SK-N-SH treated with all-trans-retinoic acid at 6 μM for 48 hours (cell line): ENCODE results near the gene IGFBP3.

ENCODE experiments used
- ATAC-seq: fragments of 200-7000 bp; cut with Tn5 transposase; 3 replicates; pipeline ENCODE4 v1.9.1; 2020; ENCODE audit warnings: mild to moderate bottlenecking, moderate library complexity
- ARNTL ChIP-seq: fragments of 450-650 bp; formaldehyde crosslinking; IDR thresholded peaks from 2 replicates; pipeline ENCODE4 v1.5.0; 2020; ENCODE audit warnings: low read depth, mild to moderate bottlenecking, moderate library complexity, borderline replicate concordance
- CSDC2 ChIP-seq: fragments of 250-450 bp; sonication (Bioruptor Pico); IDR thresholded peaks from 2 replicates; pipeline ENCODE4 v1.5.0; 2020; ENCODE audit warnings: mild to moderate bottlenecking, moderate library complexity
- ESRRG ChIP-seq: fragments of 250-450 bp; sonication (Bioruptor Pico); IDR thresholded peaks from 2 replicates; pipeline ENCODE4 v1.6.1; 2021; ENCODE audit warnings: mild to moderate bottlenecking
- GLIS3 ChIP-seq: fragments of 250-450 bp; sonication (Bioruptor Pico); IDR thresholded peaks from 2 replicates; pipeline ENCODE4 v1.5.0; 2020; ENCODE audit warnings: mild to moderate bottlenecking, moderate library complexity
- ISL1 ChIP-seq: fragments of 250-450 bp; sonication (Bioruptor Pico); IDR thresholded peaks from 2 replicates; pipeline ENCODE4 v2.1.2; 2022; ENCODE audit warnings: mild to moderate bottlenecking, moderate library complexity
- OSR1 ChIP-seq: fragments of 250-450 bp; sonication (Bioruptor Pico); IDR thresholded peaks from 2 replicates; pipeline ENCODE4 v1.8.0; 2022; ENCODE audit warnings: moderate library complexity, mild to moderate bottlenecking, inconsistent platforms
- PPARA ChIP-seq: fragments of 250-450 bp; sonication (Bioruptor Pico); IDR thresholded peaks from 2 replicates; pipeline ENCODE4 v1.5.0; 2020; ENCODE audit warnings: mild to moderate bottlenecking, borderline replicate concordance
- RARB ChIP-seq: fragments of 250-450 bp; sonication (Bioruptor Pico); IDR thresholded peaks from 2 replicates; pipeline ENCODE4 v1.8.0; 2021; ENCODE audit warnings: mild to moderate bottlenecking, moderate library complexity
- SNAI2 ChIP-seq: fragments of 250-450 bp; sonication (Bioruptor Pico); IDR thresholded peaks from 2 replicates; pipeline ENCODE4 v1.5.0; 2020; ENCODE audit warnings: mild to moderate bottlenecking, moderate library complexity
- TCF4 ChIP-seq: fragments of 250-450 bp; sonication (Bioruptor Pico); IDR thresholded peaks from 2 replicates; pipeline ENCODE4 v1.8.0; 2021; ENCODE audit warnings: mild to moderate bottlenecking, moderate library complexity, borderline replicate concordance
- TOX ChIP-seq: fragments of 250-450 bp; sonication (Bioruptor Pico); IDR thresholded peaks from 2 replicates; pipeline ENCODE4 v1.8.0; 2021; ENCODE audit warnings: mild to moderate bottlenecking, moderate library complexity, borderline replicate concordance
- ZC3H10 ChIP-seq: fragments of 250-450 bp; sonication (Bioruptor Pico); IDR thresholded peaks from 2 replicates; pipeline ENCODE4 v1.5.1; 2021; ENCODE audit warnings: mild to moderate bottlenecking, moderate library complexity
- ZFP3 ChIP-seq: fragments of 250-450 bp; sonication (Bioruptor Pico); IDR thresholded peaks from 2 replicates; pipeline ENCODE4 v1.5.0; 2020; ENCODE audit warnings: mild to moderate bottlenecking, moderate library complexity
- ZFP30 ChIP-seq: fragments of 450-650 bp; formaldehyde crosslinking; IDR thresholded peaks from 2 replicates; pipeline ENCODE4 v1.5.0; 2022; ENCODE audit warnings: mild to moderate bottlenecking, moderate library complexity
- ZNF565 ChIP-seq: fragments of 450-650 bp; formaldehyde crosslinking; conservative IDR thresholded peaks from 2 replicates; pipeline ENCODE4 v1.5.0; 2020; ENCODE audit warnings: low read depth, mild to moderate bottlenecking, moderate library complexity
- ZNF70 ChIP-seq: fragments of 450-650 bp; formaldehyde crosslinking; IDR thresholded peaks from 2 replicates; pipeline ENCODE4 v1.5.0; 2020; ENCODE audit warnings: mild to moderate bottlenecking, moderate library complexity
- ZNF8 ChIP-seq: fragments of 450-650 bp; formaldehyde crosslinking; IDR thresholded peaks from 2 replicates; pipeline ENCODE4 v1.5.0; 2020; ENCODE audit warnings: mild to moderate bottlenecking, moderate library complexity
- TF ChIP-seq, protein P1 (sequence below): fragments of 250-450 bp; sonication (Bioruptor Pico); IDR thresholded peaks from 2 replicates; pipeline ENCODE4 v1.8.0; 2020; ENCODE audit warnings: mild to moderate bottlenecking, moderate library complexity, borderline replicate concordance
- TF ChIP-seq, protein P2 (sequence below): fragments of 250-450 bp; sonication (Bioruptor Pico); IDR thresholded peaks from 2 replicates; pipeline ENCODE4 v1.5.1; 2020; ENCODE audit warnings: low read depth, mild to moderate bottlenecking, moderate library complexity
- TF ChIP-seq, protein P3 (sequence below): fragments of 250-450 bp; sonication (Bioruptor Pico); IDR thresholded peaks from 2 replicates; pipeline ENCODE4 v1.5.1; 2021; ENCODE audit warnings: mild to moderate bottlenecking, moderate library complexity
- TF ChIP-seq, protein P4 (sequence below): fragments of 250-450 bp; sonication (Bioruptor Pico); IDR thresholded peaks from 2 replicates; pipeline ENCODE4 v1.8.0; 2021; ENCODE audit warnings: low read depth, mild to moderate bottlenecking, moderate library complexity, borderline replicate concordance
- TF ChIP-seq, protein P5 (sequence below): fragments of 250-450 bp; sonication (Bioruptor Pico); IDR thresholded peaks from 2 replicates; pipeline ENCODE4 v1.5.0; 2020; ENCODE audit warnings: mild to moderate bottlenecking, moderate library complexity

The IGFBP3 gene

DNA sequence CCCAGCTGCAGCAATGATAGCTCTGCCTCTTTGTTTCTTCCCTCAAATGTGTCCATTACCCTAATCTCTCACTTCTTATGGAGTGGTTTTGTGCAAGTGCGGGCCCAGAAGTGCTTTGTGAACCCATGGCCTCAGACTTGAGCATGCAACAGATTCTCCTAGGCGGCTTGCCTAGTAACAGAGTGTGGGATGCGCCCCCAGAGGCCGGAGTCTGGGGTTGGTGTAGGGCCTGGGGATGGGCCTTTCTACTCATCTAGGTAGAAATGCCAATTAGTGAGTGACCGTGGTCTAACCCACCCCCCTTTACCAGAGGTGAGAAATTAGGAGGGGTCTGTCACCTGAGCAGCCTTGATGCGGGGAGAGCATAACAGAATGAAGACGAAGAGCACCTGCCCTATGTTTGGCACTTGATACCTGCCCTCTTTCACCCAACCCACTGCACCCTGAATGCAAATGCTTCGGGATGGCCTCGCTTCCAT lies 39.8 kb downstream of the IGFBP3 start:
- no peak for ATAC-seq
- TF ChIP-seq ZNF70 (CRISPR knock-in tag) (no peak), TOX (CRISPR knock-in tag) (no peak), GLIS3 (CRISPR knock-in tag) (no peak), OSR1 (CRISPR knock-in tag) (no peak), PPARA (CRISPR knock-in tag) (no peak), ISL1 (CRISPR knock-in tag) (no peak), ZFP30 (CRISPR knock-in tag) (no peak)
- TF ChIP-seq, protein P1, sequence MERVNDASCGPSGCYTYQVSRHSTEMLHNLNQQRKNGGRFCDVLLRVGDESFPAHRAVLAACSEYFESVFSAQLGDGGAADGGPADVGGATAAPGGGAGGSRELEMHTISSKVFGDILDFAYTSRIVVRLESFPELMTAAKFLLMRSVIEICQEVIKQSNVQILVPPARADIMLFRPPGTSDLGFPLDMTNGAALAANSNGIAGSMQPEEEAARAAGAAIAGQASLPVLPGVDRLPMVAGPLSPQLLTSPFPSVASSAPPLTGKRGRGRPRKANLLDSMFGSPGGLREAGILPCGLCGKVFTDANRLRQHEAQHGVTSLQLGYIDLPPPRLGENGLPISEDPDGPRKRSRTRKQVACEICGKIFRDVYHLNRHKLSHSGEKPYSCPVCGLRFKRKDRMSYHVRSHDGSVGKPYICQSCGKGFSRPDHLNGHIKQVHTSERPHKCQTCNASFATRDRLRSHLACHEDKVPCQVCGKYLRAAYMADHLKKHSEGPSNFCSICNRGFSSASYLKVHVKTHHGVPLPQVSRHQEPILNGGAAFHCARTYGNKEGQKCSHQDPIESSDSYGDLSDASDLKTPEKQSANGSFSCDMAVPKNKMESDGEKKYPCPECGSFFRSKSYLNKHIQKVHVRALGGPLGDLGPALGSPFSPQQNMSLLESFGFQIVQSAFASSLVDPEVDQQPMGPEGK = no peak
- TF ChIP-seq, protein P2, sequence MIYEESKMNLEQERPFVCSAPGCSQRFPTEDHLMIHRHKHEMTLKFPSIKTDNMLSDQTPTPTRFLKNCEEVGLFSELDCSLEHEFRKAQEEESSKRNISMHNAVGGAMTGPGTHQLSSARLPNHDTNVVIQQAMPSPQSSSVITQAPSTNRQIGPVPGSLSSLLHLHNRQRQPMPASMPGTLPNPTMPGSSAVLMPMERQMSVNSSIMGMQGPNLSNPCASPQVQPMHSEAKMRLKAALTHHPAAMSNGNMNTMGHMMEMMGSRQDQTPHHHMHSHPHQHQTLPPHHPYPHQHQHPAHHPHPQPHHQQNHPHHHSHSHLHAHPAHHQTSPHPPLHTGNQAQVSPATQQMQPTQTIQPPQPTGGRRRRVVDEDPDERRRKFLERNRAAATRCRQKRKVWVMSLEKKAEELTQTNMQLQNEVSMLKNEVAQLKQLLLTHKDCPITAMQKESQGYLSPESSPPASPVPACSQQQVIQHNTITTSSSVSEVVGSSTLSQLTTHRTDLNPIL (CRISPR knock-in tag) = no peak
- TF ChIP-seq, protein P3, sequence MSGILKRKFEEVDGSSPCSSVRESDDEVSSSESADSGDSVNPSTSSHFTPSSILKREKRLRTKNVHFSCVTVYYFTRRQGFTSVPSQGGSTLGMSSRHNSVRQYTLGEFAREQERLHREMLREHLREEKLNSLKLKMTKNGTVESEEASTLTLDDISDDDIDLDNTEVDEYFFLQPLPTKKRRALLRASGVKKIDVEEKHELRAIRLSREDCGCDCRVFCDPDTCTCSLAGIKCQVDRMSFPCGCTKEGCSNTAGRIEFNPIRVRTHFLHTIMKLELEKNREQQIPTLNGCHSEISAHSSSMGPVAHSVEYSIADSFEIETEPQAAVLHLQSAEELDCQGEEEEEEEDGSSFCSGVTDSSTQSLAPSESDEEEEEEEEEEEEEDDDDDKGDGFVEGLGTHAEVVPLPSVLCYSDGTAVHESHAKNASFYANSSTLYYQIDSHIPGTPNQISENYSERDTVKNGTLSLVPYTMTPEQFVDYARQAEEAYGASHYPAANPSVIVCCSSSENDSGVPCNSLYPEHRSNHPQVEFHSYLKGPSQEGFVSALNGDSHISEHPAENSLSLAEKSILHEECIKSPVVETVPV (CRISPR knock-in tag) = no peak
- TF ChIP-seq, protein P4, sequence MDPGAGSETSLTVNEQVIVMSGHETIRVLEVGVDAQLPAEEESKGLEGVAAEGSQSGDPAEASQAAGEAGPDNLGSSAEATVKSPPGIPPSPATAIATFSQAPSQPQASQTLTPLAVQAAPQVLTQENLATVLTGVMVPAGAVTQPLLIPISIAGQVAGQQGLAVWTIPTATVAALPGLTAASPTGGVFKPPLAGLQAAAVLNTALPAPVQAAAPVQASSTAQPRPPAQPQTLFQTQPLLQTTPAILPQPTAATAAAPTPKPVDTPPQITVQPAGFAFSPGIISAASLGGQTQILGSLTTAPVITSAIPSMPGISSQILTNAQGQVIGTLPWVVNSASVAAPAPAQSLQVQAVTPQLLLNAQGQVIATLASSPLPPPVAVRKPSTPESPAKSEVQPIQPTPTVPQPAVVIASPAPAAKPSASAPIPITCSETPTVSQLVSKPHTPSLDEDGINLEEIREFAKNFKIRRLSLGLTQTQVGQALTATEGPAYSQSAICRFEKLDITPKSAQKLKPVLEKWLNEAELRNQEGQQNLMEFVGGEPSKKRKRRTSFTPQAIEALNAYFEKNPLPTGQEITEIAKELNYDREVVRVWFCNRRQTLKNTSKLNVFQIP (CRISPR knock-in tag) = no peak
- TF ChIP-seq, all 23 proteins: peak for 0

DNA sequence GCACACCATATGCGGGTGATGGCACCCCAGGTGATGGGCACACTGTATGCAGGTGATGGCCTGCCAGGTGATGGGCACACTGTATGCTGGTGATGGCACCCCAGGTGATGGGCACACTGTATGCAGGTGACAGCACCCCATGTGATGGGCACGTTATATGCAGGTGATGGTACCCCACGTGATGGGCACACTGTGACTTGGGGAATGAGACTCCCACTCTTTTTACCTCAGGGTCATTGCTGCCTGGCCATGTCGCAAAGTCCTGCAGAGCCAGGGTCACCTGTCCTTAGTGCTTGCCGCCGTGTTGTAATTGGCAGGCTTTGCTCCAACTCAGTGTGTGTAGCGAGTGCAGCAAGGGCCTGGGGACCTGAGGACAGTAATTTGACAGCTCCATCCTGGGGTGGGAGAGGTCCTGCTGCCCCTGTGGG lies 40.6 kb downstream of the IGFBP3 start:
- ATAC-seq = no peak
- TF ChIP-seq GLIS3 (CRISPR knock-in tag) (no peak), SNAI2 (CRISPR knock-in tag) (no peak), TCF4 (CRISPR knock-in tag) (no peak), PPARA (CRISPR knock-in tag) (no peak), ZNF8 (no peak), ISL1 (CRISPR knock-in tag) (no peak), ZC3H10 (CRISPR knock-in tag) (no peak), ESRRG (no peak), TOX (CRISPR knock-in tag) (no peak), OSR1 (CRISPR knock-in tag) (no peak), ZNF70 (CRISPR knock-in tag) (no peak), RARB (CRISPR knock-in tag) (no peak), ARNTL (CRISPR knock-in tag) (no peak), CSDC2 (no peak), ZNF565 (no peak), ZFP3 (CRISPR knock-in tag) (no peak)
- TF ChIP-seq, protein P2 (CRISPR knock-in tag) = no peak
- TF ChIP-seq, protein P5, sequence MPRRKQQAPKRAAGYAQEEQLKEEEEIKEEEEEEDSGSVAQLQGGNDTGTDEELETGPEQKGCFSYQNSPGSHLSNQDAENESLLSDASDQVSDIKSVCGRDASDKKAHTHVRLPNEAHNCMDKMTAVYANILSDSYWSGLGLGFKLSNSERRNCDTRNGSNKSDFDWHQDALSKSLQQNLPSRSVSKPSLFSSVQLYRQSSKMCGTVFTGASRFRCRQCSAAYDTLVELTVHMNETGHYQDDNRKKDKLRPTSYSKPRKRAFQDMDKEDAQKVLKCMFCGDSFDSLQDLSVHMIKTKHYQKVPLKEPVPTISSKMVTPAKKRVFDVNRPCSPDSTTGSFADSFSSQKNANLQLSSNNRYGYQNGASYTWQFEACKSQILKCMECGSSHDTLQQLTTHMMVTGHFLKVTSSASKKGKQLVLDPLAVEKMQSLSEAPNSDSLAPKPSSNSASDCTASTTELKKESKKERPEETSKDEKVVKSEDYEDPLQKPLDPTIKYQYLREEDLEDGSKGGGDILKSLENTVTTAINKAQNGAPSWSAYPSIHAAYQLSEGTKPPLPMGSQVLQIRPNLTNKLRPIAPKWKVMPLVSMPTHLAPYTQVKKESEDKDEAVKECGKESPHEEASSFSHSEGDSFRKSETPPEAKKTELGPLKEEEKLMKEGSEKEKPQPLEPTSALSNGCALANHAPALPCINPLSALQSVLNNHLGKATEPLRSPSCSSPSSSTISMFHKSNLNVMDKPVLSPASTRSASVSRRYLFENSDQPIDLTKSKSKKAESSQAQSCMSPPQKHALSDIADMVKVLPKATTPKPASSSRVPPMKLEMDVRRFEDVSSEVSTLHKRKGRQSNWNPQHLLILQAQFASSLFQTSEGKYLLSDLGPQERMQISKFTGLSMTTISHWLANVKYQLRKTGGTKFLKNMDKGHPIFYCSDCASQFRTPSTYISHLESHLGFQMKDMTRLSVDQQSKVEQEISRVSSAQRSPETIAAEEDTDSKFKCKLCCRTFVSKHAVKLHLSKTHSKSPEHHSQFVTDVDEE = no peak
- TF ChIP-seq, protein P1 = no peak
